ENCODE data around the gene LAMP2.
"Not testable (repeated sequence)": the region's sequence is repeated elsewhere in the genome, so short reads cannot be mapped to it uniquely, and the experiment has no call there.

Gene LAMP2

DNA sequence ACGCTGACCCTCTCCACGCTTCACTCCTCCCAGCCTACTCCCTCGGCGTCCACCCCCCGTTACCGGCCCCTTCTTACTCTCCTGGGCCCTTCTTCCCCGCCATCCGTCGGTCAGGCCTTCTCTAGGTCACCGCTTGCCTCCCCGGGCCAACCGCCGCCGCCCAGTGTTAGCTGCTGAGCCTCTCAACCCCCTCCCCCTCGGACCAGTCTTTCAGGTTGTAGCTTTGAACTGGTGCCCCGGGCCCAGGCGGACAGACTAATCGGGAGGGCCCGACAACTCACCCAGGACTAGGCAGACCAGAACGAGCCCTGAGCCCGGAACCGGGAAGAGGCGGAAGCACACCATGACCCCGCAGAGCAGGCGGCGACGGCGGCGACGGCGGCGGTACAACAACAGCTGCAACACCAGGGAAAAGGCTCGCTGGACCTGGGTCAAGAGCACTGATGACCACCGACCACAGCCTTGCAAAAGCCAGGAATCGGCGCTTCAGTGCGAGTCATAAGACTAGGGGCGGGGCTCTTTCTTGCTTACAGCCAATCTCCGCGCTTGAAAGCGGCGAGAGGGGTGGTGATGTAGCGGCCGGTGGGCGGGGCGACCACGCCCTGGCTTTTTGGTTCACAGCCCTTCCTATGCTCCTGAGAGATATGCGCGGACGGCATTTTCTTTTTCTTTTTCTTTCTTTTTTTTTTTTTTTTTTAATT lies at the start of gene LAMP2:
LAMP2 (minus strand) TSS at position 472 of the 701 bp plus-strand sequence; CDS start at position 345, 127 bp downstream.
- peak; percentile 72 to 77 for DNase-seq

DNA sequence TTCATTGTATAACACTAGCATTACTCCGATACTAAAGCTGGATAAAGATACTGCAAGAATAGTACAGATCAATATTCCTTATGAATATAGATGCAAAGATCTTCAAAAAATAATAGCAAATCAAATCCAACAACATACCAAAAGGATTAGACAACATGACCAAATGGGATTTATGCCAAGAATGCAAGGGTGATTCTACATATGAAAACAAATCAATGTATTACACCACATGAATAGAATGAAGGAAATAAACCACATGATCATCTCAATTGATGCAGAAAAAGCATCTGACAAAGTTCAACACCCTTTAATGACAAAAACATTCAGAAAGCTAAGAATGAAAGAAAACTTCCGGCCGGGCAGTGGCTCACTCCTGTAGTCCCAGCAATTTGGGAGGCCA lies 48.8 kb upstream of the LAMP2 start:
- no peak for DNase-seq

- no peak for DNase-seq
These were observed 45.1 kb upstream of the LAMP2 start for GRCh38 chrX:120514236-120514635.

DNA sequence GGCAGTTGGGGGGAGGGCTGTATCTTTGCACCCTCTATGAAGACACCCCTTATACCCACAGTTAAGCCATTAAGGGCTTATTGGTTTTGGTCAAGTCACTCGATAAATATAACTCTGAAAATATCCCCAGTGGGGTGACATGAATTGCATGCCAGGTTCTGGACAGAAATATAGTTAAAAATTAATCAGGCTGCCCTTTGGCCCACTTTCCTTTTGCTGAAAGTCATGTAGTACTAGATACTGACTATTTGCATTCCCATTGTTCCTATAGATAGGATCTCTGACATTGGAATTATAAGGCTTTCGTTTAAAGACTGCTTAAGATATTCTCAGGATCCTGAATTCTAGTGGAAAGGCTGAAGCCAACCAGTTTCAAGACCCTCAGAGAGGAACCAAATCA lies 43.5 kb upstream of the LAMP2 start:
- no peak for DNase-seq

GRCh38 chrX:120512222-120512621 lies 43.1 kb upstream of the LAMP2 start:
- DNase-seq: no peak

DNA sequence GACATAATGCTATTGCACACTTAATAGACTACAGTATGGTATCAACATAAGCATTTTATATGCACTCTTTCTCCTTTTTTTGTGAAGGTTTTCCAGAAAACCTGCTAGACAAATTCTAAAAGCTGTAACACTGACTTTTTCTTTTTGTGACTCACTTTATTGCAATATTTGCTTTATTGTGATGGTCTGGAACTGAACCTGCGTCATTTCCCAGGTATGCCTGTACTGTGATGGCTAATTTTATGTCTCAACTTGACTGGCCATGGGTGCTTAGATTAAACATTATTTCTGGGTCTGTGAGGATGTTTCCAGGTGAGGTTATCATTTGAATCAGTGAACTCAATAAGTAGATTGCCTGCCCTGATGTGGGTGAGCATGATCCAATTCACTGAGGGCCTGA lies 35.5 kb upstream of the LAMP2 start:
- no peak for DNase-seq

- DNase-seq: no peak
These were observed 30.4 kb upstream of the LAMP2 start for GRCh38 chrX:120499301-120500072.

GRCh38 chrX:120490119-120490518 lies 21.0 kb upstream of the LAMP2 start:
- not testable (repeated sequence) for DNase-seq

DNA sequence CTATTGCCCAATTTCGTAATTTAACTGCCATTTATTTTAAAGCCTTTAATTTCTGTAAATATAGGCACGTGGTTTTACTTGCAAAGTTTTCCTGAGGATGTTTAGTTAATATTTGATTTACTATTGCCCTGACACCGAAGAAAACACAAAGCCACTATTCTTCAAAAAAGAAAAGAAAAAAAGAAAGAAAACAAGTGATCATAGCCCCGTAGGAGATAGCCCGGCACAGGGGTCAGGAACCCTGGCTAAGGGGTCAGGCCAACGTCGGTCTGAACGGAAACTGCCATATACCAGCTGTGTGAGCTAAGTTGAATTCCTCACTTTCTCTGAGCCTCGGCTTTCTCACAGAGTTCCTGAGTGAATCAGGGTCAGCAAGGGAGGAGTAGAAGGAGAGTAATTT lies 17.7 kb upstream of the LAMP2 start:
- no peak for DNase-seq

GRCh38 chrX:120485638-120486520 lies 16.8 kb upstream of the LAMP2 start:
- peak; percentile 42 to 47 for DNase-seq

GRCh38 chrX:120485315-120485637 lies 16.2 kb upstream of the LAMP2 start:
- no peak for DNase-seq

- no peak for DNase-seq
These were observed 8.4 kb upstream of the LAMP2 start for GRCh38 chrX:120477453-120477852.

- no peak for DNase-seq
These were observed 7.6 kb upstream of the LAMP2 start for GRCh38 chrX:120476714-120477113.

DNA sequence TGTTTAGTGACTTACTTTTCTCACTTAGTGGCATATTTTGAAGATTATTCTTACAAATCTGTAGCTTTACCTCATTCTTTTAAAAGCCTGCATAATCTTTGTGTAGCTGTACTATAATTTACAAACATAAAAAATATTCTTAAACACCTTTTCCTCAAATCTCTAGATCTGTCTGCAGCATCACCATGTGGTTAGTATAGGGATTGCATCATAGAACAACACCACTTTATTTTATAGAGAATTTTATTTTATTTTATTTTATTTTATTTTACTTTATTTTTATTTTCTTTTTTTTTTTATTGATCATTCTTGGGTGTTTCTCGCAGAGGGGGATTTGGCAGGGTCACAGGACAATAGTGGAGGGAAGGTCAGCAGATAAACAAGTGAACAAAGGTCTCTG lies 6.4 kb upstream of the LAMP2 start:
- DNase-seq: not testable (repeated sequence)

DNA sequence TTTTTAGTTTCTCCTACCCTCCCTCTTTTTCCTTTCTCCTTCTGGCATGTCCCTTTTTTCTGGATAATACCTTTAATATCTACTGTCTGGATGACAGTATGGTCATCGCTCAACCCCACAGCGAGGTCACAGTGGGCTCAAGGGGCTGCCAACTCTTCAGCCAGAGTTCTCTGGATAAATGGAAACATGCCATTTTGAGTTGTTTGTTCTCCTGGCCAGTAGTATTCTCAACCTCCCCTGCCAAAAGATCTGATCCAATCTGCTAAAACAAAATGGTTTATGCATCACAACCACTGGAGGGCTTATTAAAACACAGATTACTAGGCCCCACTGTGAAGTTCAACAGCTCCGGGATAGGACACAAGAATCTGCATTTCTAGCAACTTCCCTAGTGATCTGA lies 5.0 kb upstream of the LAMP2 start:
- no peak for DNase-seq

GRCh38 chrX:120469657-120470056 lies 561 bp upstream of the LAMP2 start:
- DNase-seq: not testable (repeated sequence)

- DNase-seq: no peak
These were observed 644 bp downstream of the LAMP2 start for GRCh38 chrX:120468479-120468824.

DNA sequence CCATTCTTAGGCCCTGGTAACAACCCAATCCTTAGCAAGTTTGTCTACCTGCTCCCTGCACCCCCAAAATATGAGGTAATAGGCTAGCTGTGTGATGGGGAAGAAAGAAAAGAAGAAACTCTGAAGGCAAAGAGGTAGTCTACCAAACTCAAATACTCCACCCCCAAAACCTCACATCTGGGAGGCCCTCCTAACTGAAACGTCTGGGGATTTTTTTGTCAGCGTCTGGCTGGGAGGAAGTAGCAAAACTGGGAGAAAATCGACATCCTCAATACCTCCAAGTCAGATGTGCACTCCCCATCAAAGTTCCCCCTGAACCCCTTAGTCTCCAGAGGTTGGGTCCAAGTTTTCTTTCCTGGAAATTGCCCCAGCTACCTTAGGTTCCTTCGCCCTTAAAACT lies 1.0 kb downstream of the LAMP2 start:
- no peak for DNase-seq

GRCh38 chrX:120464411-120464810 lies 4.7 kb downstream of the LAMP2 start:
- DNase-seq: no peak

DNA sequence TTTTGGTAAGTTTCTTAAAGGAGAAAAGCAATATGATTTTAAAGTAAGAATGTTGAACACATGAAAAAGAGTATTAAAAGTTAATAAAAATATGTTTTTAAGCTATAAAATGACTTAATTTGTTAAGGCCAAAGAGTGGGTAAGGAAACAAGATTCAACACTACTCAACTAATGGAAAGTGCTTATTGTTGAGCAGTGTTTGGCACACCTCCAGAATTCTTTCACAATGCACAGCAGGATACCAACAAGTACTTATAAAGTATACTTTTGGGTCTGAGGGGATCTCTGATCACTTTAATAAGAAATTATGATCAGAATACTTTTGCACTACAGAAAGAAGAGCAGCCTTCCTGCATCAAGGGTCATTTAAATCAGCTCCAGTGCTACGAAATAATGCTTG lies 5.9 kb downstream of the LAMP2 start:
- no peak for DNase-seq

GRCh38 chrX:120462370-120462769 lies 6.7 kb downstream of the LAMP2 start:
- DNase-seq: no peak

GRCh38 chrX:120459309-120459708 lies 9.8 kb downstream of the LAMP2 start:
- no peak for DNase-seq

DNA sequence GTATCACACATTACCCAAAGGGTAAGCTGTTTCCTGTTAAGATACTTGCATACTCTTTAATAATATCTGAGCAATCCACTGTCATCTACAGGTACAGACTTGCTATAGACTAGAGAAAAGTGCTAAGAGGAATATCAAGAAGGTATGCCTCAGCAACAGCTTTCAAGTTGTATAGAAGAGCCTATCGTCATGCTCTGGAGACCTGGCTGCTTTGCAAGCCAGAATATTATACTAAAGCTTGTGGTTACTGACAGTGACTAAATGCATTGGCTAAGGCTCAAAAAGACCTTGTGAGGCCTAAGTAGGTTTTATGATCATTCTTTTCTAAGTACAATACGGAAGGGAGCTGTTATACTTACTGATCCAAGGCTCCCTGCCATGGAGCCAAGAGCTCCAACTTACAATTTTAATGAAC lies 11.3 kb downstream of the LAMP2 start:
- DNase-seq: no peak

DNA sequence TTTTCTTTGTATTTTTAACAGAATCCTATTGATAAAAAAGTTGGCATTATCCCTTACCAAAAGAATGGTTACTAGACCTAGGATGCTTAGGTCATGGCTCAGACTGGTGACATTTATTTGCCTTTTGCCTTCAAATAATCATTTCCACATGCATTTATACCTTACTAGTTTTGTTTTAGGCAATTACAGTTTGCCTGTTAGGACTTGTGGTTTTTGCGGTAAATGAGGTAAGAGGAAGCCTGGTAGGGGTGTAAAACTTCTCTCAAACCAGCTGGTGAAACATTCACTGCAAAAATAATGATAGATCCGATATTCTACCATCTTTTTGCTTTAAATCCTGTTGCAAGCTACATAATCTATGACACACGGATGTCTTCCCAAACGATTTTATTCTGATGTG lies 12.1 kb downstream of the LAMP2 start:
- DNase-seq: no peak
